Sigmoid colon (tissue), 7 donors: ENCODE measurements around the gene BTAF1. TPM values are rescaled to one million over a fixed set of nuclear protein-coding genes. Genes with fewer than 3 reads are reported as not detected.

Experiments
- DNase-seq: peaks from one replicate; pipeline ENCODE4 v3.0.0-alpha.2; 2019
- H3K27ac ChIP-seq, 4 donors: fragments of 200-600 bp; sonication (generic); one replicate each; pipeline ENCODE4 v1.5.1; 2016 to 2019; ENCODE audit warnings: mild to moderate bottlenecking in 1 of 4
- H3K27me3 ChIP-seq, 3 donors: fragments of 200-600 bp; sonication (generic); one replicate each; pipeline ENCODE4 v1.5.1; 2019; ENCODE audit warnings: mild to moderate bottlenecking in 1 of 3
- H3K36me3 ChIP-seq, 4 donors: fragments of 200-600 bp; sonication (generic); one replicate each; pipeline ENCODE4 v1.5.1; 2016 to 2019
- H3K4me1 ChIP-seq, 4 donors: fragments of 200-600 bp; sonication (generic); one replicate each; pipeline ENCODE4 v1.5.1; 2017 to 2019
- H3K4me3 ChIP-seq, 4 donors: fragments of 200-600 bp; sonication (generic); one replicate each; pipeline ENCODE4 v1.5.1; 2017 to 2019; ENCODE audit warnings: mild to moderate bottlenecking in 2 of 4, moderate library complexity in 1 of 4
- H3K9me3 ChIP-seq, 4 donors: fragments of 200-600 bp in 3 of 4; sonication (generic) in 3 of 4; one replicate each; pipeline versions ENCODE4 v1.5.1 to v1.6.1; 2013 to 2019
- EP300 ChIP-seq, 4 donors: sonication (generic); formaldehyde crosslinking; IDR thresholded peaks; one replicate each; pipeline ENCODE4 v1.6.1; 2017; ENCODE audit warnings: antibody characterized with exemption in 4 of 4
- POLR2A ChIP-seq, 2 donors: fragments of 450-650 bp; IDR thresholded peaks; one replicate each; pipeline ENCODE4 v1.6.1; 2016; ENCODE audit warnings: antibody characterized with exemption in 2 of 2, mild to moderate bottlenecking in 2 of 2, moderate library complexity in 2 of 2
- POLR2AphosphoS5 ChIP-seq, 4 donors: sonication (generic); formaldehyde crosslinking; IDR thresholded peaks; one replicate each; pipeline ENCODE4 v1.6.1; 2017; ENCODE audit warnings: antibody characterized with exemption in 4 of 4
- WGBS, 2 donors: extraction: QIAGEN DNeasy Blood & Tissue Kit; methylation state at CpG; one replicate each; pipeline ENCODE4 v1.1.7; 2013; 5-methylcytosine and 5-hydroxymethylcytosine counted together
- intact Hi-C: fragments of 100-400 bp; cut with DNase I; formaldehyde crosslinking; loops from one replicate; pipeline ENCODE4 v1.15.1; 2023
- polyA plus RNA-seq, 3 donors: library from polyadenylated mRNA; stranded (reverse); fragments of 200-250 nt; gene quantifications; one replicate each; pipeline ENCODE4 v1.2.3, GENCODE V29; 2013
- total RNA-seq, 4 donors: library from RNA; depleted of rRNA; stranded (reverse); fragments of >200 nt; gene quantifications; one replicate each; pipeline ENCODE4 v1.1.0, GENCODE V29; 2016
- TF ChIP-seq, protein P1 (sequence below), 4 experiments: fragments of 450-650 bp in 3 of 4; fragments of 200-600 bp in 1 of 4; IDR thresholded peaks; one replicate each; pipeline ENCODE4 v1.5.1; 2016 to 2019; ENCODE audit warnings: antibody characterized with exemption in 4 of 4, mild to moderate bottlenecking in 3 of 4, moderate library complexity in 2 of 4
- donor health status: healthy with polysubstance abuse.
- donor health status: Bipolar disorder and iron deficiency.
- donor health status: healthy.

BTAF1 gene
- total and polyA plus RNA-seq, 7 donors, result 1.8 to 45.5 (median 34.6) TPM

- Histone ChIP-seq H3K27me3 (no peaks in the 10 kb centered on the region), H3K36me3 (no peaks in the 10 kb centered on the region), H3K27ac (no peak overlapping the region), H3K4me1 (no peaks in the 10 kb centered on the region), H3K9me3 (no peaks in the 10 kb centered on the region), H3K4me3 (no peak overlapping the region)
- TF ChIP-seq, protein P1, sequence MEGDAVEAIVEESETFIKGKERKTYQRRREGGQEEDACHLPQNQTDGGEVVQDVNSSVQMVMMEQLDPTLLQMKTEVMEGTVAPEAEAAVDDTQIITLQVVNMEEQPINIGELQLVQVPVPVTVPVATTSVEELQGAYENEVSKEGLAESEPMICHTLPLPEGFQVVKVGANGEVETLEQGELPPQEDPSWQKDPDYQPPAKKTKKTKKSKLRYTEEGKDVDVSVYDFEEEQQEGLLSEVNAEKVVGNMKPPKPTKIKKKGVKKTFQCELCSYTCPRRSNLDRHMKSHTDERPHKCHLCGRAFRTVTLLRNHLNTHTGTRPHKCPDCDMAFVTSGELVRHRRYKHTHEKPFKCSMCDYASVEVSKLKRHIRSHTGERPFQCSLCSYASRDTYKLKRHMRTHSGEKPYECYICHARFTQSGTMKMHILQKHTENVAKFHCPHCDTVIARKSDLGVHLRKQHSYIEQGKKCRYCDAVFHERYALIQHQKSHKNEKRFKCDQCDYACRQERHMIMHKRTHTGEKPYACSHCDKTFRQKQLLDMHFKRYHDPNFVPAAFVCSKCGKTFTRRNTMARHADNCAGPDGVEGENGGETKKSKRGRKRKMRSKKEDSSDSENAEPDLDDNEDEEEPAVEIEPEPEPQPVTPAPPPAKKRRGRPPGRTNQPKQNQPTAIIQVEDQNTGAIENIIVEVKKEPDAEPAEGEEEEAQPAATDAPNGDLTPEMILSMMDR (IDR thresholded peaks at IDR 0.05), result no peak
- TF ChIP-seq POLR2A (IDR thresholded peaks at IDR 0.05), result no peak
- TF ChIP-seq EP300 (IDR thresholded peaks at IDR 0.05), result no peak
- no peak for TF ChIP-seq POLR2AphosphoS5 (IDR thresholded peaks at IDR 0.05)
- WGBS, 2 donors, result 91 to 92% methylated on average over 3 of the region's 3 CpGs
- intact Hi-C loops, result no loop called here
- DNase-seq, result no peak
Observed at GRCh38 chr10:91896212-91896756, 27.3 kb upstream of the BTAF1 start.

DNA sequence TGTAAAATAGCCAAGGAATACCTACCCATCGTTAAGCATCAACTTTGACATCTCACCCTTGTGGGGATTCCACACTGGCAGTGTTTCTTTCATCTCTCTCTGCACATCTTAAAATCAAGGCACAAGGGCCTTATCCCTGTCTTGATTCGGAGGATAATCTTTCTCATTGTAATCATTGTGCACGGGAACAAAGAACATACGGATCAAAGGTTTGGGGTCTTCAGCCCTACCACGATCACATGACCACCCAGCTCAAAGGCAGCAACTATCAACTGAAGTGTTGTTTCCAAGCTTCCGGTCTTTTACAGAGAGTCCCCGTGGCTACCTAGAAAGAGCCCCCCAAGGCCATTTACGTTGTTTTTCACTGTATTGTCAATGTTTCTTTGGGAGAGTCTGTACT lies 26.1 kb upstream of the BTAF1 start:
- H3K27ac ChIP-seq, result no peak overlapping the region
- no peak for DNase-seq
- no peaks in the 10 kb centered on the region for H3K9me3 ChIP-seq
- intact Hi-C loops, result no loop called here
- H3K36me3 ChIP-seq, result no peaks in the 10 kb centered on the region
- TF ChIP-seq, protein P1 (IDR thresholded peaks at IDR 0.05), result no peak
- TF ChIP-seq POLR2AphosphoS5 (IDR thresholded peaks at IDR 0.05) (no peak), POLR2A (IDR thresholded peaks at IDR 0.05) (no peak), EP300 (IDR thresholded peaks at IDR 0.05) (no peak)
- H3K4me1 ChIP-seq, result no peaks in the 10 kb centered on the region
- no peak overlapping the region for H3K4me3 ChIP-seq
- WGBS, 2 donors, result 73 to 76% methylated on average over 8 of the region's 8 CpGs
- no peaks in the 10 kb centered on the region for H3K27me3 ChIP-seq

GRCh38 chr10:91901784-91902677 lies 21.5 kb upstream of the BTAF1 start:
- WGBS, 2 donors, result 0 to 3% methylated on average over 2 of the region's 2 CpGs
- Histone ChIP-seq H3K4me3 (no peak overlapping the region), H3K36me3 (no peaks in the 10 kb centered on the region), H3K9me3 (no peaks in the 10 kb centered on the region), H3K4me1 (no peaks in the 10 kb centered on the region), H3K27ac (peak overlapping the region in 2 of 4 donors; percentile 18 to 23), H3K27me3 (no peaks in the 10 kb centered on the region)
- intact Hi-C loops, result loop anchor here (10.0 kb wide), 2 partner anchors 47 to 497 kb away; no protein-coding TSS in a partner anchor
- DNase-seq, result no peak
- peak in 1 of 4 donors; percentile 39 for TF ChIP-seq POLR2AphosphoS5 (IDR thresholded peaks at IDR 0.05)
- TF ChIP-seq POLR2A (IDR thresholded peaks at IDR 0.05), result no peak
- TF ChIP-seq EP300 (IDR thresholded peaks at IDR 0.05), result no peak

DNA sequence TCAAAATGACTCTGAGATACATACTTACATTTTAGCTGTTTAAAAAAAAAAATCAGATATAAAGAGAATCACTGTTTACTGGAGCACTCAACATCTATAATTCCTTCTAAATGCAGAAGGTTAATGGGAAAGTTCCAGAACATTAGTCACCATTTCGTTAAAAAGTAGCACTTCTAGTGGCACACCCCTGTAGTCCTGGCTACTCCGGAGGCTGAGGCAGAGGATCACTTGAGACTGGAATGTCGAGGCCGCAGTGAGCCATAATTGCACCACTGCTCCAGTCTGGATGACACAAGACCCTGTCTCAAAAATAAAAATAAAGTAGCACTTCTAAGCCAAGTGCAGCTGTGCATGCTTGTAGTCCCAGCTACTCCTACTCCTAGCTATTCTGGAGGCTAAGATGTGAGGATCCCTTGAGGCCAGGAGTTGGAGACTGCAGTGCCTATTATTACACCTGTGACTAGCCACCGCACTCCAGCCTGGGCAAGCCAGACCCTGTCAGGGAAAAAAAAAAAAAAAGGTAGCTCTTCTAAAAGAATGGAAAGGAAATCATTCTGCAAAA lies 16.5 kb upstream of the BTAF1 start:
- intact Hi-C loops, result loop anchor here (5.0 to 10.0 kb wide), 3 partner anchors 52 to 502 kb away; partner anchors contain the start of gene PPP1R3C
- TF ChIP-seq POLR2A (IDR thresholded peaks at IDR 0.05), result no peak
- no peak for TF ChIP-seq POLR2AphosphoS5 (IDR thresholded peaks at IDR 0.05)
- TF ChIP-seq EP300 (IDR thresholded peaks at IDR 0.05), result no peak
- TF ChIP-seq, protein P1 (IDR thresholded peaks at IDR 0.05), result no peak
- Histone ChIP-seq H3K9me3 (no peaks in the 10 kb centered on the region), H3K27me3 (no peaks in the 10 kb centered on the region), H3K4me1 (peaks cover 0 to 9% (median 6%) of the 10 kb centered on the region in 4 donors), H3K36me3 (no peaks in the 10 kb centered on the region), H3K4me3 (no peak overlapping the region), H3K27ac (no peak overlapping the region)
- WGBS, 2 donors, result 91 to 92% methylated on average over 5 of the region's 5 CpGs
- DNase-seq, result no peak

GRCh38 chr10:91907914-91908336 lies 15.6 kb upstream of the BTAF1 start:
- intact Hi-C loops, result loop anchor here (5.0 to 10.0 kb wide), 3 partner anchors 53 to 503 kb away; partner anchors contain the start of gene PPP1R3C
- no peaks in the 10 kb centered on the region for H3K9me3 ChIP-seq
- H3K4me1 ChIP-seq, result peaks cover 0 to 9% (median 6%) of the 10 kb centered on the region in 4 donors
- peak overlapping the region; percentile 65 to 74 (median 70) for H3K27ac ChIP-seq
- no peak for DNase-seq
- WGBS, 2 donors, result 5 to 6% methylated on average over 18 of the region's 18 CpGs
- no peaks in the 10 kb centered on the region for H3K27me3 ChIP-seq
- TF ChIP-seq POLR2AphosphoS5 (IDR thresholded peaks at IDR 0.05) (no peak), EP300 (IDR thresholded peaks at IDR 0.05) (no peak), POLR2A (IDR thresholded peaks at IDR 0.05) (no peak)
- TF ChIP-seq, protein P1 (IDR thresholded peaks at IDR 0.05), result no peak
- peak overlapping the region; percentile 60 to 85 (median 72) for H3K4me3 ChIP-seq
- no peaks in the 10 kb centered on the region for H3K36me3 ChIP-seq
